ENCODE results near the gene PSORS1C2. TPM values are rescaled to one million over a fixed set of nuclear protein-coding genes. Genes with fewer than 3 reads are reported as not detected.
"Not testable (repeated sequence)": the region's sequence is repeated elsewhere in the genome, so short reads cannot be mapped to it uniquely, and the experiment has no call there.

PSORS1C2 gene
- not detected in 2 replicates for total RNA-seq

DNA sequence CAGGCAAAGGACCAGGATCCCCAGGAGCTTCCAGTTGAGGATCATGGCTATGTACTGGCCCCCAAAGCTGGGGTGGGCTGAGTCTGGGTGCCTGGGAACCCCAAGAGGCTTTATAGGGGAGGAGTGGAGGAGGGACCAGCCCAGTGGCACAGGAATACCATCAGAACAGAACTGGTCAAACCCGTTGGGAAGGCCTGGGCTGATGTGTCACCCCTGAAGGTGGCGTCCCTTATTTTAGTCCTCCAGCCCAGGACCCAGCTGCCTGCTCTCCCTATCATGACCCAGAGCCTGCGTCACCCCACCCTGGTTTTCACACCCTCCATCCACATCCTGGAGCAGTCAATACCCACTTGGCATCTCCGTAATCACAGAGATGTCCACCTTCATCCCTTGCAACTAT, at the start of gene PSORS1C2:
Gene PSORS1C2 (minus strand): TSS at position 85 of the 400 bp plus-strand sequence. CDS start 40 bp downstream, at position 45.
- no peak for DNase-seq (ENCODE audit: low read depth)

DNA sequence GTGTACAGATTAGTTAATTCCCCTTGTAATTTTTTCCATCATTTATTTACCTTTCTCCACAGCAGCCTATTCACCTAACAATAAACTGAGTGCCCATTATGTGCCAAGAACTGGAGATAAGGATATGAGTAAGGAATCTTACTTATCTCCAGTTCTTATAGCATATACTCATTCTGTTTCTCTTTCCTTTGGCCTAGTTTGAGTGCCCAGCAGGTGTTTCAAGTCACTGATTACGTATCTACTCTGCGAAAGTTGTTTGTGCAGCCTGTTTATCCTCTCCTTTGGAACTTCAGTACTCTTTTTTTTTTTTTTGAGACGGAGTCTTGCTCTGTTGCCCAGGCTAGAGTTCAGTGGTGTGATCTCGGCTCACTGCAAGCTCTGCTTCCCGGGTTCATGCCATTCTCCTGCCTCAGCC, 48.9 kb upstream of the PSORS1C2 start:
- DNase-seq (ENCODE audit: low read depth): peak; percentile 80

DNA sequence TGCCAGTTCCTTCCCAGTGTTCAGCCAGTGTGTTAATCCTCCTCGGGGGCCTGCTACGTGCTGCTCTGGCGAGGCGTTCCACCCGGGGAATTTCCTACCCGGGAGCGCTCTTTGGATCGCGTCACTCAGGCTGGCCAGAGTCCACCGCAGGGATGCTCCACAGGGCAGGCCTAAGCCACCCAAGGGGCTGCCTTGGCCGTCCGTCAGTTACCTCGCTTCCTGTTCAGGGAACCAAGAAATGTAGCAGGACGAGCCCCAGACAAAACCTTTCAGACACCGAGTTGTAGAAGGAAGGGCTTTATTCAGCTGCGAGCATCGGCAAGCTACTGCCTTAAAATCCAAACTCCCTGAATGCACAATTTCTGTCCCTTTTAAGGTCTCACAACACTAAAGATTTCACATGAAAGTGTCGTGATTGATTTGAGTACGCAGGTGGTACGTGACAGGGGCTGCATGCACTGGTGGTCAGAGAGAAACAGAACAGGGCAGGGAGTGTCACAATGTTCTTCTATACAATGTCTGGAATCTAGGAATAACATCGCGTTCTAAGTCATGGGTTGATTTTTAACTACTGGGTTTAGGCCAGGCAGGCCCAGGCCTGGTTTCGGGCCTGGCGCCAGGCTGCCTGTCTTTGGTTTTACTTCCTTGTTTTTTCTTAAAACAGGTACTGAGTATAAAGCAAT, 47.3 kb upstream of the PSORS1C2 start:
- peak; percentile 87 for DNase-seq (ENCODE audit: low read depth)

DNA sequence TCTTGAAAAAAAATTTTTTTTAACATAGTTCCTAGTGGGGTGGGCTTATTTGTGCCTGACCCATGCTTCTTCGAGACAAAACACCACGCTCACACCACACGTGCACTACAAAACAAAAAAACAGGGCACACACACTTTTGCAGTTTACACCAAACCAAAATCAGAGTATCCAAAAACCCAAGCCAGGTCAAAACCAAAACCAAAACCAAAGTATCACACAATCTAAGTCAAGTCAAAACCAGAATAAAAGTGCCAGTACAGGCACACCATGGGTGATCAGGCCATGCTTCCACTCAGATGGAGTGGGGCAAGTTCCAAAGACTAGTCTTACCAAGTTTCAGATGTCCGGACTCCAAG, 46.8 kb upstream of the PSORS1C2 start:
- DNase-seq (ENCODE audit: low read depth): not testable (repeated sequence)

DNA sequence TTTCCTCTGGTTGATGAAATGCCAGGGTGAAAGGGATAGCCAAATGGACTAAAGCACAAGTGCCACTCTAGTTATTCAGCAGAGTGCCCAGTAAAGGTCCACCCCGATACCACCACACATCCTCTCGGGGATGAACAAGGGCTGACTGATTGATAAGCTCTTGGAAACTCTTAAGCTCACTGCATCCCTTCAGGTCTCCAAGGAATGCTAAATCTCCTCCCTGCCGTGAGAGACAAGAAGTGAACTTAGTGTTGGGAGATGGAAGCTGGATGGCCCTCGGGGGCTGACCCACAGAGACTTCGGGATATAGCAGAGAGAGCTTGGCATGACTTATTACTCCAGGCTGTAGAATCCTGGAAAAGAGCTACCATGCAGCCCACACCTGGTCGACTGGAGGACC, 45.0 kb upstream of the PSORS1C2 start:
- not testable (repeated sequence) for DNase-seq (ENCODE audit: low read depth)

DNA sequence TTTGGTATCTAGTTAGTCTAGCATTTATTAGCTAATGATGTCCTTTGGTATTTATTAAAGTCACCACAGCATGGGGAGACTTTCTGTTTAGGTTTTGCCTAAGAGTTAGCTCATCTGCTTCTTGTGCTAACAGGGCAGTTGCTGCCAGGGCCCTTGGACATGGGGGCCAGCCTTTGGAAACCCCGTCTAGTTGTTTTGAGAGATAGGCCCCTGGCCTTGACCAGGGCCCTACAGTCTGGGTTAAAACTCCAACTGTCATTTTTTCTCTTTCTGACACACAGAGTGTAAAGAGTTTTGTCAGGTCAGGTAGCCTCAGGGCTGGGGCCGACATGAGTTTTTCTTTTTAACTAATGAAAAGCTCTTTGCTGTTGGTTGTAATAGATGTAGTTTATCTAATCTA, 44.4 kb upstream of the PSORS1C2 start:
- DNase-seq (ENCODE audit: low read depth): not testable (repeated sequence)

DNA sequence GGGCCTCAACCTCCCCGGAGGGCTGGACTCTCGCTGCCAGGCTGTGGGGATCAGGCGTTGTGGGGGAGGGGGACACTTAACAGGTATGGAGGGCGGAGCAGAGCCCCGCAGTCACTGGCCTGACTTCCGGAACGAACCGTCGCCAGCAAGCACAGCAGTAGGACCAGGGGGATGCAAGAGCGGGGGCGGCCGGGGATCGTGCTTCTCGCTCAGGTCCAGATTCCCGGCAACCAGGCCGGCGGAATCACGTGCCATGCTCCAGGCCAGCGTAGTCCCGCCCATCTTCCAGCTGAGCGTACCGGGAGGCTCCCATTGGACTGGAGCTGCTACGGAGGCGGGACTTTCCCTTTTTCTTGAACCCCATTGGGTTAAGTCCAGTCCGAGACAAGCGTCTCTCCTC, 41.6 kb upstream of the PSORS1C2 start:
- no peak for DNase-seq (ENCODE audit: low read depth)

DNA sequence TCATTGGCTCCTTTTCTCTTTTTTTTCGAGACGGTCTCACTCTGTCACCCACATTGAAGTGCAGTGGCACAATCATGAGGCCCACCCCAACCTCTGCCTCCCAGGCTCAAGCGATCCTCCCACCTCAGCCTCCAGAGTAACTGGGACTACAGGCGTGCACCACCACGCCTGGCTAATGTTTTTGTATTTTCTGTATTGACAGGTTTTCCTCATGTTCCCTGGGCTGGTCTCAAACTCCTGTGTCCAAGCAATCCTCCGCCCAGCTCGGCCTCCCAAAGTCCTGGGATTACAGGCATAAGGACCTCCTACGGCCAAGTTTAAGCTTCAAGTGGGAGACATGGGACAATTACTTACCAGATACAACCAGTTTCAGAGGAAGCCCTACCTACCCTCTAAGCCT, 41.0 kb upstream of the PSORS1C2 start:
- no peak for DNase-seq (ENCODE audit: low read depth)

DNA sequence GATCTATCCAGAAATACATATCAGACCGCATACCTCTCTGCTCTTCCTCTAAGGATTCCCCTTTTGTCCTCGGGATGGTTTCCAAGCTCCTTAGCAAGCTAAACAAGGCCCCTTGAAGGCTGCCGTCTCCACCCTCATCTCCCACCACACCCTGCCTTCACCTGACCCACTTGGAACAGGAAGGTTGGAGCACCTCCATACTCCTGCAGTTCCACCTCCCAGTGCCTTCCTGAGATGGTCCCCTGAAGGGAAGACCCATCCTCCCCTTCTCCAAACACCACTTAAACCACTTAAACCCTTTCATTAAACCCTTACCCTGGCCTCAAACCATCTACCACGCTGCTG, 40.1 kb upstream of the PSORS1C2 start:
- DNase-seq (ENCODE audit: low read depth): no peak

DNA sequence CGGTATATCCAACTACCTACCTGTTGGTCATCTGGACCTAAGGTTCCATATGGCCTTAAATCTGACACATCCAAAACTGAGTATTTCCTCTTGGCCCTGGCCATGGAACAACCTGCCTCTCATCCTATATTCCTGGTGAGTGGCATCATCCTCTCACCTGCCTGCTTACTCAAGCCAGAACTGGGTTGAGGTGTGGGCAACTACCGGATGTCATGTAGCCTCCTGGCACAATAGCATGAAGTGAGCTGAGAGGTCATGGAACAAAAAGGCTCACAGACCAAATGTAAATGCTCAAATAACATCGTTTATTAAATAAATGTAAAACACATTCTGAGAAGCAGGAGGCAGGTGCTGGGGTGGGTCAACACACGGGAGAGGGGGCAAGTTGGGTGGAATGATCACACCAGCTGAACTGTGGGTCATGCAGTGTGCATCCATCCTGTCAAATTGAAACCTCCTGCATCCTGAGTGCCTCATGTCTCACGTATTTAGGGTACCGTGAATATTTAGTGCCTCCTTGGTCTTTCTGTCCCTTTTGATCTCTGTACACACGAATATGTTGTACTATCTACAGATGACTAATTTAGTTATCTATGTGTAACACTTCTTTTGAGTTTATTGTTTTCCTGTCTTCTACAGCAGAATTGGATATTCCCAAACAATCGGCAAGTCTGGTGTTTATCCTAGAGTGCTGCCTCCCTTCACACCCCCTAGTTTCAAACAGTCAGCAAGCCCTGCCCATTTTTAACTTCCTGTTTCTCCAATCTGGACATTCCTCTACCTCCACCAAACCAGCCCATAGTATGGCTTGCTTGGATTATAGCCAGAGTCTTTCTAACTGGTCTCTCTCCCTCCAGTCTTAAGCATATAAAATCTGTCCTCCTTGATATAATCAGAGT, 39.5 kb upstream of the PSORS1C2 start:
- no peak for DNase-seq (ENCODE audit: low read depth)

DNA sequence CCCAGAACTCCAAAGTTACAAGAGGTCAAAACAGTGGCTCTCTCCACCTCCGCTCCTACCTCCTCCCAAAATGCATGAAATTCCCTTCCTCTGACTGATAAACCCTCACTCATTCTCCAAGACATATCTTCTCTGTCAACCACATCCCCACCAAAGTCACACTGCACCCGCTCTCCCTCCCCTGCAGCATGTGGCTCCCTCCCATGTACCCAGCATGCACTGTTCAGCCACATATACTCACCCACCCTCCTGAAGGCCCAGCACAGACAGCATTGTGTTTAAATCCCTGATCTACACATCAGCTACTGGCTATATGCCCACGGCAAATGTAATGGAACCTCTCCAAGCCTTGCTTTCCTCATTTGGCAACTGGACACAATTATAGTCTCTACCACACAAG, 37.1 kb upstream of the PSORS1C2 start:
- no peak for DNase-seq (ENCODE audit: low read depth)

DNA sequence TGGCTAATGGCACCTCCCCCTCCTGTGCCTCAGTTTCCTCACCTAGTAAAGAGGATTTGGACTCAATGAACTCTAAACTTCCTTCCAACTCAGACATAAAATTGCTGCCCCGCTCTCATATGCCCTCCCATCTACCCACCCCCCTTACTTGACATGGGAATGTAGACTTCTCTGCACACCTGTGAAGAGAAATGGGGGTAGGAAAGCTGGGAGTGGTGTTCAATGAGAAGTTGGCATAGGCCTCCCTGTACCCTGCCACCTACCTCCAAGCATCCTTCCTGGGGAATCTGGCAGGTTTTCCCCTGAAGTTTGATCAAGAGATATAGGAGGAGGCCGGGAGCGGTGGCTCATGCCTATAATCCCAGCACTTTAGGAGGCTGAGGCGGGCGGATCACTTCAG, 35.5 kb upstream of the PSORS1C2 start:
- DNase-seq (ENCODE audit: low read depth): no peak

DNA sequence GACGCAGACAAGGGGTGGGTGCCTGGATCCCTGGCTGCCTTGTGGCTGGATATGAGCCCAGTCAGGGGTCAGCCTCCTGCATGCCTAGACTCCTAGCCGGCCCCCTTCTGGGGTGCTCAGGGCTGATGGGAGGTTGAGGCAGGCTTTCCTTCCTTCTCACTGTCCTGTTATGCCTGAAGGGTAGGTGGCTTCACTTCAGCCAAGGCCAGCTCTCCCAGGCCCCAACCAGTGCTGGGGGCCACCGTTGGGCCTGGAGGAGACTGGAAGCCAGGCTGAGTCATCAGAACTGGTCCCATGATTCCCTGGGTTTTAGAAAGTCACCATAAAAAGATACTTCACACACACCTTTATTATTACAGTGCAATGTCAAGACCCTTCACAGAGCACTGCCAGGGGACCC, 34.5 kb upstream of the PSORS1C2 start:
- no peak for DNase-seq (ENCODE audit: low read depth)

DNA sequence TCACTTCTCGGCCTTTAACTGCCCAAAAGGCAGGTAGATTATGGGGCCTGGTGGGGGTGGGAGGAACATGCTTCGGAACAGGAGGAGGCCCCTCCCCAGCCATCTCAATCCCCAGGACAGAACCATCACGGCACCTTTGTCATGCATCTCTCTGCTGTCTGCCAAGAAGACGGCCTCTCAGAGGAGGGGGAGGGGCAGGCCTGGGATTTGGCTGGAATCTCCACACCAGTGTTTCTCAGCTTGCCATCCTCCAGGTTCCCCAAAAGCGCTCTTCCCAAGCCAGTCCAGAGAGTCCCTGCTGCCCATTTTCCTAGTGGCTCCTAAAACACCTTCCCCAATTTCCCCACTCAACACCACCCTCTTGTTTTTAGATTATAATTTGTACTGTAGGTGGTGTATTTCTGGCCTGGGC, 34.1 kb upstream of the PSORS1C2 start:
- no peak for DNase-seq (ENCODE audit: low read depth)

DNA sequence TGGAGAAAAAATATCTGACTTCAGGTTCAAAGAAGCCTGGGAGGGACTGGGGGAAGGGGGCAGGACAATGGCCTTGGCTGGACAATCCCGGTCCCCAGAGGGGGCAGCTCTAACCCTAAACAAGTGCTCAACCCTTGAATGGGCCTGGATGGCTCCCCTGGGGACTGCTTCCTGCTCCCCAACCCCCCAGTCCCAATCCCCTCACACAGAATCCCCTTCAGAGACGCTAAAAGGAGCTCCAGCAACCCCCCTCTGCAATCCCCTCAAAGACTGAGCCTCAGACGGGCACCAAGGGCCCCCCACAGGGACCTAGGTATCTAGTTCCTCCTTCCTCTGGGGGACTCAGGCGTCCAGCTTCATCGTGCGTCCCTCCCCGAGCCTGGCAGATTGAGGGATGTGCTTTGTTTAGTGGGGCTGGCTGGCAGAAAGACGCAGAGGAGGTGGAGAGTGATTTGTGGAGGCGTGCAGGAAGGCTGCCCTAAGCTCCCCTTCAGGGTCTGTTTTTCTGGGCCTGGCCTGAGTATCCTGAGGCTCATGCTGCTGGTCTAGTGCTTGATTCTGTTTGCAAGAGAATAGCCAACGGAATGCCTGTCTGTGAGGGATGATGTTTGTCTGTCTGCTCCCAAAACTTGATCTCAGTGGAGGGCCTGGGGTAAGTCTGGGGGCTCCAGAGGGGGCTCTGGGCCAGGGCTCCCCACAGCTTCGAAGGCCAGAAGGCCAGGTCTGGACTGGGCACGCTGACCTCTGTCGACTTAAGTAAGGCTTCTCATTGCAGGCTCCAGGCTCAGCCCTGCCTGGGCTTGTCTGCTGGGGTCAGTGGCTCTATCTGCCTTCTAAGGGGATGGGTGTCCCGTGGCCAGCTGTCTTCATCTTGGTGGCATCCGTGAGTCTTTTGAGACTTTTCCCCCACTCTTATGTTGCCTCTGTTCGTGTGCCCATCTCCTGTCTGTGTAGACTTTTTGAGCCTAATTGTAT, 33.4 kb upstream of the PSORS1C2 start:
- no peak for DNase-seq (ENCODE audit: low read depth)

DNA sequence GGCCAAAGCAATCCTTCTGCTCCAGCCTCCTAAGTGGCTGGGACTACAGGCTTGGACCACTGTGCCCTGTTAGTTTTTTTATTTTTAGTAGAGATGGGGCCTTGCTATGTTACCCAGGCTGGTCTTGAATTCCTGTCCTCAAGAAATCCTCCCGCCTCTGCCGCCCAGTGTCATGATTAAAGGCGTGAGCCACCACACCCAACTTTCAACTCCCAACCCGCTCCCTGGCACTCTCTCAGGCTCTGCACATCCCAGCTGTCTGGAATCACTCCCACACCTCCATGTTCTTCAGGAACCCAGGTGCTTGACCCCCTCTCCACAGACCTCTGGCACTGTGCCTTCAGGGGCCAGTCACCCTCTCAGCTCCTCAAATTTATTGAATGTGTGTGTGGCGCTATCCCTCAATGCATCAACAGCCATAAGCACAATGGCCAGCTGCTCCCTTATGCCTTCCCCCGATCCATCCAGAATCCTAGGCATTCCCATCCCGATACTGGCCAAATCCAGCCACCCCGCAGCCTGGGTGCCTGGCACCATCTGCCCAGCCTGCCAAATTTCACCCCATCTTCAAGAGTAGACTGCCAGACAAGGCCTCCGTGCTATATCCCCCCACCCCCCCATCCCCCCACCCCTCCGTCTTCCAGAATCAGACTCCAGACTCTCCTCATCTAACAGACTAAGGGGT, 32.3 kb upstream of the PSORS1C2 start:
- no peak for DNase-seq (ENCODE audit: low read depth)

DNA sequence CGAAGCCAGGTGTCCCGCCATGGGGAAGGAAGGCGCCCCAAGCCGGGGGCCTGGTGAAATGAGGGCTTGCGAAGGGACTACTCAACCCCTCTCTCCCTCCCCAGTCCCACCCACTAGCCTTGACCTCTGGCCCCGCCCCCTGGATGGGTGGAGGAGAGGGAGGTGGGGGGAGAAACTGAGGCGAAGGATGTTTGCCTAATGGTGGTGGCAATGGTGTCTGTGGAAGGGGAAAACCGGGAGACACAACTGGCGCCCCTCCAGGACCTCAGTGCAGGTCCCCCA, 31.7 kb upstream of the PSORS1C2 start, which contains the start of gene POU5F1:
Gene POU5F1 (minus strand): TSS at position 83 of the 282 bp plus-strand sequence. CDS start 62 bp downstream, at position 21.
- no peak for DNase-seq (ENCODE audit: low read depth)

DNA sequence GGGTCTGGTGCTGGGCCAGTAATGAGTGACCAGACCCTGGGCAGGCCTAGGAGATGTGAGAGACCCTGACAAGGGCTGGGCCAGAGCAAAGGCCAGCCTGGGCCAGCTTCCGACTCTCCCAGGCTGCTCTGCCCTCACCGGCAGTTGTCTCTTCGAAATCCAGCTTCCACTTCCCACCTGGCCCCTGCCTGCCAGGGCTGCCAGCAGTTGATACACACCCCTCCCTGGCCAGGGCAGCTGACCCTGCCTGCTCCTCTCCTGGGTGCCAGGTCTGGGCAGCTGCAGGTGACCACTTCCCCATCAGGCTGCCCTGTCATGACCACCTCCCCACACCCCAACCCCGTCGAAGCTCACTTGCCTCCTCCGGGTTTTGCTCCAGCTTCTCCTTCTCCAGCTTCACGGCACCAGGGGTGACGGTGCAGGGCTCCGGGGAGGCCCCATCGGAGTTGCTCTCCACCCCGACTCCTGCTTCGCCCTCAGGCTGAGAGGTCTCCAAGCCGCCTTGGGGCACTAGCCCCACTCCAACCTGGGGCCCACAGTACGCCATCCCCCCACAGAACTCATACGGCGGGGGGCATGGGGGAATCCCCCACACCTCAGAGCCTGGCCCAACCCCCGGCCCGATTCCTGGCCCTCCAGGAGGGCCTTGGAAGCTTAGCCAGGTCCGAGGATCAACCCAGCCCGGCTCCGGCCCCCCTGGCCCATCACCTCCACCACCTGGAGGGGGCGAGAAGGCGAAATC, 31.2 kb upstream of the PSORS1C2 start:
- not testable (repeated sequence) for DNase-seq (ENCODE audit: low read depth)

DNA sequence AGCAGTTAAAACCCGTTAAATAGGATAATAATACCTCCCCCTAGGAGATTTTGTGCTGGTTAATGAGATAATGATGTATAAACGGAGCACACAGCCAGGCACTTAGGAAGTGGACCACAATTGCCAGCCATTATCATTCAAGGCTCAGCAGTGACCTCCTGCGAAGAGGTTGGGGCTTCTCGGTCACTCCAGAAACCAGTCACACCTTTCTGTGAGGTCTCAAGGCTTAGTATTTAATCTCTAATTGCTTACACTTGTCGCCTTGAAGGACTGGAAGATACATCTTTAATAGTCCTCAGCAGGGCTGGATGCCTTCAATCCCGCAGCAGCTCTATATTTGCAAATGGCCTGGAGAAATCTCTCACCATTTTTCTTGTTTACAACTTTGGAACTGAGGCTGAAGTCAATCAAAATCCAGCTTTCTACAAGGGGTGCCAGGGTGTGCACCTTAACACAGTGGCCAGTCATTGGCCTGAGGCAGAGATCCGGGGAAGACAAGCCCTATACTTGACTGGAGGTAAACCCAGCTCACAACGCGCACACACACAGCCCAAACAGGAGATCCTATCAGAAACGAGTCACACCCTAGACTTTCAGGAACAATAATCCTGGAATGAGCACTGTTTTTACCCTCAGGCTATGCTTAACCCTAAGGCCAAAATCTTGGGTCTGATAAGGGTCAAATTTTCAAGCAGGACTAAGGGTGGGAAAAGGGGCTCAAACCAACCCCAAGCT, 30.4 kb upstream of the PSORS1C2 start:
- DNase-seq (ENCODE audit: low read depth): peak; percentile 30

DNA sequence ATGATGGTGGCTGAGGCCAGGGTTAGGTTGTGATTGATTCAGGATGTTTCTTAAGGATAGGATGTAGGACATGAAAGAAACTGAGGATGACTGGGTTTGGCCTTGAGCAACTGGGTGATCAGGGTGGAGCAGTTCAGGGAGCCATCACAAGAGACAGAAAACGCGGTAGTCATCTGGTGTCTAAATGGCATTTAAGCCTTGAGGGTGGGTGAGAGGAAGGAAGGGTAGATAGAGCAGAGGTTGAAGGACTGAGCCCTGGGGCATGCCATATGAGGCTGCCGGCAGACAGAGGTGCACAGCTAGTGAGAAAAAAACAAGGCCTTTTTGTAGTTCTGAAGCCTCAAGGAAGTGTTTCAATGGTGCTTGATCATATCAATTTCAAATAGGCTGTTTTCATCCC, 29.7 kb upstream of the PSORS1C2 start:
- DNase-seq (ENCODE audit: low read depth): no peak
